HL-60 (cell line): ENCODE measurements around the gene CTSC.

ENCODE experiments used
- GABPA ChIP-seq: IDR thresholded peaks from 2 replicates; pipeline ENCODE4 v1.6.1; 2012; ENCODE audit warnings: low read depth
- POLR2AphosphoS5 ChIP-seq: IDR thresholded peaks from 2 replicates; pipeline ENCODE4 v1.6.1; 2012; ENCODE audit warnings: low read depth
- REST ChIP-seq: IDR thresholded peaks from 2 replicates; pipeline ENCODE4 v1.6.1; 2012; ENCODE audit warnings: low read depth; ENCODE audit not compliant: insufficient replicate concordance
- TF ChIP-seq, protein P1 (sequence below): IDR thresholded peaks from one replicate; pipeline ENCODE4 v1.5.1; 2011; ENCODE audit warnings: low read length, control low read depth, inconsistent platforms; ENCODE audit not compliant: insufficient read depth

DNA sequence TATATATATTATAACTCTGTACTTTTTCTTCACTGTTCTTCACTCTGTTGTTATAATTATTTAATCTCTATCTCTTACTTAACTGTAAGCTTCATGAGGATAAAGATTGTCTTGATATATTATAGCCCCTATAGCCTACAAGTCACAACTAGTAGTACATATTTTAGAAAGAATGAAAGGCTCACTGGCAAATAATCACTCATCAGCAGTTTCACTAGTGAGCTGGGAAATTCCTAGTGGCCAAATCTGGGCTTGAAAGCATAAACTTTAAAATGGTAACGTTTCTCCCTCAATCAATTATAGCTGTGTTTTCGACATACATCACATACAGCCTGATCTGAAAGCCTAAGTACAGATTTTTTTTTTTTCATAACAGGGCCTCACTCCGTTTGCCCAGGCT lies 42.5 kb downstream of the CTSC start:
- TF ChIP-seq POLR2AphosphoS5 (no peak), REST (no peak), GABPA (no peak)
- TF ChIP-seq, protein P1, sequence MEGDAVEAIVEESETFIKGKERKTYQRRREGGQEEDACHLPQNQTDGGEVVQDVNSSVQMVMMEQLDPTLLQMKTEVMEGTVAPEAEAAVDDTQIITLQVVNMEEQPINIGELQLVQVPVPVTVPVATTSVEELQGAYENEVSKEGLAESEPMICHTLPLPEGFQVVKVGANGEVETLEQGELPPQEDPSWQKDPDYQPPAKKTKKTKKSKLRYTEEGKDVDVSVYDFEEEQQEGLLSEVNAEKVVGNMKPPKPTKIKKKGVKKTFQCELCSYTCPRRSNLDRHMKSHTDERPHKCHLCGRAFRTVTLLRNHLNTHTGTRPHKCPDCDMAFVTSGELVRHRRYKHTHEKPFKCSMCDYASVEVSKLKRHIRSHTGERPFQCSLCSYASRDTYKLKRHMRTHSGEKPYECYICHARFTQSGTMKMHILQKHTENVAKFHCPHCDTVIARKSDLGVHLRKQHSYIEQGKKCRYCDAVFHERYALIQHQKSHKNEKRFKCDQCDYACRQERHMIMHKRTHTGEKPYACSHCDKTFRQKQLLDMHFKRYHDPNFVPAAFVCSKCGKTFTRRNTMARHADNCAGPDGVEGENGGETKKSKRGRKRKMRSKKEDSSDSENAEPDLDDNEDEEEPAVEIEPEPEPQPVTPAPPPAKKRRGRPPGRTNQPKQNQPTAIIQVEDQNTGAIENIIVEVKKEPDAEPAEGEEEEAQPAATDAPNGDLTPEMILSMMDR = no peak
